ENCODE results near the gene SLC66A1. TPM values are rescaled to one million over a fixed set of nuclear protein-coding genes. Genes with fewer than 3 reads are reported as not detected.

The SLC66A1 gene
- total and polyA plus RNA-seq, 2 donors (not counting 3 experiments of a cell fraction or from before 2014, with no cell fraction given), result 15.3 to 32.6 TPM

DNA sequence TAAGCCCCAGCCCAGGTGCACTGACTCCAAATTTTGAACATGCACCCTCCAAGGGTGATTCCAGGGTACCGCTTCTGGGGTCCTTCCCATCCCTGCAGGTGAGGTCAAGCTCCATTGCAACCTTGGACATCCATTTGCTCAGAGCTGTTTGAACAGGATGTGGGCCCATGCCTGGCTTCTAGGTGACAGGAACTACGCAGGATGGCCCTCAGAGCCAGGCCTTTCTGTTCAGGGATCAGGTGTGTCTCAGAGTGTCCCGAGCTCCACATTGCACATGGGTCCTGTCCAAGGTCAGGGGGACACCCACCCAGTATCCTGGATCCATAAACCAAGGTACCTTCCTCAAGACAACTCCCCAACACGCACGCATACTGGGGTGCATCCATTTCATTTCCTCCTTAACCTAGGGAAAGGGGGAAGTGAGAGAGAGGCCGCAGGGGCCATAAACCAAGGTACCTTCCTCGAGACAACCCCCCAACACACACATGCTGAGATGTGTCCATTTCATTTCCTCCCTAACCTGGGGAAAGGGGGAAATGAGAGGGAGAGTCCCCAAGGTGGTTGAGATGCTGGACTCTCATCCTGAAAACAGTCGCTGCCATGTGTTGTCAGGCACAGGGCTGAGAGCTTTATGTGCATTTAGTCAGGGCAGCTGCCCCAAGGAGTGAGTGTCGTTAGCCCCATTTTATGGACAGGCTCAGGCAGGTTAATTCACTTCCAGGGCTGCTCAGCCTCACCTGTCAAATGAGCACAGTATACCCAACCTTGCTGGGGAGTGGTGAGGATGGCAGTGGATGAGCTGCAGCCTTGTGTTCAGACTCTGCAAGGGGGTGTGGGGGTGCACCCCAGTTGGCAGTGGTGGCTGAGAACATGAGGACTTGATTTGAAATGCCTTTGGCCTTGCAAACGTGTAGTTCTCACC, 2.1 kb downstream of the SLC66A1 start:
- ChIA-PET CTCF (interaction anchor here (1.2 kb wide), 2 partner anchors 30 to 390 kb away, joined by 3 to 4 read pairs; no protein-coding TSS in a partner anchor), POLR2A (no interaction called here)
- FAIRE-seq (no peak), DNase-seq (ENCODE audit: low read depth, low spot score) (no peak)
- Histone ChIP-seq H2AFZ (ENCODE audit: low read depth, low read length) (no peak overlapping the region), H3K27me3 (ENCODE audit: control insufficient read depth in 2 of 2, insufficient read depth in 2 of 2, low read length in 2 of 2) (no peaks in the 10 kb centered on the region), H3K9me3 (replicated peaks; ENCODE audit: control insufficient read depth, insufficient read depth, low read length) (no peaks in the 10 kb centered on the region), H3K4me3 (replicated peaks in 1 of 3; ENCODE audit: insufficient read depth in 1 of 3, low read depth in 1 of 3, low read length in 3 of 3) (no peak overlapping the region), H3K4me1 (ENCODE audit: control insufficient read depth, extremely low read depth, insufficient read depth, low read length) (peaks cover 21% of the 10 kb centered on the region), H3K27ac (ENCODE audit: insufficient read depth, low read depth, low read length) (no peak overlapping the region), H3K79me2 (ENCODE audit: control insufficient read depth, insufficient read depth, low read length) (peaks cover 12% of the 10 kb centered on the region), H3K9ac (replicated peaks; ENCODE audit: extremely low read depth, insufficient read depth, low read length) (no peak overlapping the region), H4K20me1 (replicated peaks; ENCODE audit: control insufficient read depth, extremely low read depth, insufficient read depth, low read length) (no peaks in the 10 kb centered on the region), H3K9me1 (replicated peaks; ENCODE audit: control insufficient read depth, extremely low read depth, insufficient read depth, low read length) (no peaks in the 10 kb centered on the region), H3K36me3 (ENCODE audit: control insufficient read depth in 2 of 2, extremely low read depth in 1 of 2, insufficient read depth in 2 of 2, low read length in 2 of 2) (peaks cover 0 to 2% of the 10 kb centered on the region in 2 experiments), H3K4me2 (ENCODE audit: insufficient read depth, low read length) (no peak overlapping the region)
- dilution Hi-C loops (cut with MboI; ENCODE audit: extremely low pct_ligation_motif_present, low sequenced_read_pairs), result no loop called here
- intact Hi-C loops (cut with micrococcal nuclease), result loop anchor here (2.0 to 5.0 kb wide), 2 partner anchors 103 to 1173 kb away; partner anchors contain the start of genes CAMK2N1 and UBR4
- TF ChIP-seq EZH2 (IDR thresholded peaks at IDR 0.05; ENCODE audit: borderline replicate concordance, low read depth, low read length, severe bottlenecking) (no peak), POLR2A (IDR thresholded peaks at IDR 0.05; ENCODE audit: low read depth, low read length) (no peak), POLR2AphosphoS5 (IDR thresholded peaks at IDR 0.05; ENCODE audit: insufficient read depth, low read depth, low read length) (no peak), MYC (IDR thresholded peaks at IDR 0.05; ENCODE audit: low read depth, low read length) (no peak), MAX (IDR thresholded peaks at IDR 0.05; ENCODE audit: insufficient read depth, insufficient read length) (no peak), JUN (IDR thresholded peaks at IDR 0.05; ENCODE audit: borderline replicate concordance, insufficient read depth, insufficient read length, low read depth) (no peak), FOS (IDR thresholded peaks at IDR 0.05; ENCODE audit: borderline replicate concordance, insufficient read depth, low read length) (no peak), GATA2 (IDR thresholded peaks at IDR 0.05; ENCODE audit: insufficient read depth, insufficient read length, low read depth, low read length) (no peak)
- TF ChIP-seq, protein P1, sequence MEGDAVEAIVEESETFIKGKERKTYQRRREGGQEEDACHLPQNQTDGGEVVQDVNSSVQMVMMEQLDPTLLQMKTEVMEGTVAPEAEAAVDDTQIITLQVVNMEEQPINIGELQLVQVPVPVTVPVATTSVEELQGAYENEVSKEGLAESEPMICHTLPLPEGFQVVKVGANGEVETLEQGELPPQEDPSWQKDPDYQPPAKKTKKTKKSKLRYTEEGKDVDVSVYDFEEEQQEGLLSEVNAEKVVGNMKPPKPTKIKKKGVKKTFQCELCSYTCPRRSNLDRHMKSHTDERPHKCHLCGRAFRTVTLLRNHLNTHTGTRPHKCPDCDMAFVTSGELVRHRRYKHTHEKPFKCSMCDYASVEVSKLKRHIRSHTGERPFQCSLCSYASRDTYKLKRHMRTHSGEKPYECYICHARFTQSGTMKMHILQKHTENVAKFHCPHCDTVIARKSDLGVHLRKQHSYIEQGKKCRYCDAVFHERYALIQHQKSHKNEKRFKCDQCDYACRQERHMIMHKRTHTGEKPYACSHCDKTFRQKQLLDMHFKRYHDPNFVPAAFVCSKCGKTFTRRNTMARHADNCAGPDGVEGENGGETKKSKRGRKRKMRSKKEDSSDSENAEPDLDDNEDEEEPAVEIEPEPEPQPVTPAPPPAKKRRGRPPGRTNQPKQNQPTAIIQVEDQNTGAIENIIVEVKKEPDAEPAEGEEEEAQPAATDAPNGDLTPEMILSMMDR (IDR thresholded peaks at IDR 0.05; ENCODE audit: extremely low read depth in 1 of 2, insufficient read depth in 1 of 2, low read depth in 1 of 2, low read length in 2 of 2), result no peak
- BruUV-seq (replicated peaks), result no TSS peak

All from endothelial cell of umbilical vein (primary cell).